Parathyroid adenoma (tissue), 2 donors: Measurements from ENCODE around the gene NPBWR2.
A peak's percentile ranks its signal among the peaks of the same experiment; 100 is the strongest.

Experiments used
- H2AFZ ChIP-seq: fragments of 300-600 bp; sonication (generic); one replicate; pipeline ENCODE4 v1.7.0; 2017; ENCODE audit warnings: antibody characterized with exemption, mild to moderate bottlenecking
- H3K27ac ChIP-seq: fragments of 300-600 bp; sonication (generic); one replicate; pipeline ENCODE4 v1.7.0; 2017
- H3K27me3 ChIP-seq: fragments of 300-600 bp; sonication (generic); one replicate; pipeline ENCODE4 v1.7.0; 2017; ENCODE audit warnings: low read length; ENCODE audit not compliant: control insufficient read depth, insufficient read depth
- H3K36me3 ChIP-seq: fragments of 300-600 bp; sonication (generic); one replicate; pipeline ENCODE4 v1.7.0; 2017; ENCODE audit warnings: low read length; ENCODE audit not compliant: control insufficient read depth, insufficient read depth
- H3K4me1 ChIP-seq: fragments of 300-600 bp; sonication (generic); one replicate; pipeline ENCODE4 v1.7.0; 2017; ENCODE audit warnings: control low read depth
- H3K4me2 ChIP-seq: fragments of 300-600 bp; sonication (generic); one replicate; pipeline ENCODE4 v1.7.0; 2017; ENCODE audit warnings: low read length
- H3K4me3 ChIP-seq: fragments of 300-600 bp; sonication (generic); one replicate; pipeline ENCODE4 v1.7.0; 2017; ENCODE audit warnings: low read depth, low read length
- H3K79me2 ChIP-seq: fragments of 300-600 bp; sonication (generic); one replicate; pipeline ENCODE4 v1.7.0; 2017; ENCODE audit warnings: control low read depth
- H3K9ac ChIP-seq: fragments of 300-600 bp; sonication (generic); one replicate; pipeline ENCODE4 v1.7.0; 2017; ENCODE audit warnings: mild to moderate bottlenecking
- H3K9me3 ChIP-seq: fragments of 300-600 bp; sonication (generic); one replicate; pipeline ENCODE4 v1.7.0; 2017; ENCODE audit warnings: low read length; ENCODE audit not compliant: control insufficient read depth
- TF ChIP-seq, protein P1 (sequence below): fragments of 300-600 bp; sonication (generic); IDR thresholded peaks from one replicate; pipeline ENCODE4 v1.7.0; 2017; ENCODE audit warnings: antibody characterized with exemption, mild to moderate bottlenecking
- donor health status: primary hyperparathyroidism.

Gene NPBWR2

DNA sequence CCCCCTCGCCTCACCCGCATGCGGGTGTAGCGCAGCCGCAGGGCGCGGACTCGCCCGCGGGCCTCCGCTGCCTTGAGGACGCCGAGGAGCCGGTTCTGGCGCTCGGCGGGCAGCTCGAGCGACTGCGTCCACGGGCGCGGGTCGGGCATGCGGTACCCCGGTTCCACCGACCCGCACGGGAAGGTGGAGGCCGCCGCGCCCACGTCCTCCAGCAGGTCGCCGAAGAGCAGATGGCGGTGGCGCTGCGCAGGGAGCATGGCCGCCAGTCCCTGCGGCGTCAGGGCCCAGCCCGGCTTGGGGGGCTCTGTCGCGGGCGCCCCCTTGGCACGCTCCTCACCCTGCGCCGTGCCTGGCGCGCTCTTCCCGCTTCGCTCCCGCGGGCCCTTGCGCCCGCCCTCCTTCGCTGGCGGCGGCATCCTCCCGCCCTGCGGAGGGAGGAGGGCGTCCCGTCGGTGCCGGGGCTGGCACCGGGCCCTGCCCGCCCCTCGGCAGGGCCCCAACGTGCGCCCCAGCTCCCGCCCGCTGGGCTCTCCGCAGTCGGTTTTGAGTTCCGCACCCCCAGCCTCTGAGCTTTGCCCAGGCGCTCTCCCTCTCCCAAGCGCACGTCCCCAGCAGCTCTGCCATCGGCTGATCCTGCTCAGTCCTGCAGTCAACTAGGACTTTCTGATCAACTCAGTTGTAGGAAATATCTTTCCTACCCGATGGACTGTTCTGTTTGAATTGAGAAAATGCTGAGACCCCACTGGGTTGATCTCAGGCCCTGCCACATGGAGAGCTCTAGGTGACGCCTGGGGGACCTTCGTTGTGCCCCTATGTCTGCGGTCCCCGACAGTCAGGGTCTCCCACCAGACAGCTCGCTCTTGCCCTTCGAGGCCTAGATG, 23.3 kb downstream of the NPBWR2 start, which contains the start of gene LKAAEAR1:
Gene LKAAEAR1, minus strand, starts transcription at position 595 of the 881 bp plus-strand sequence. Its CDS starts 179 bp downstream, at position 416.
- peak within 1 kb of the TSS; percentile 65 for H3K27ac ChIP-seq
- TF ChIP-seq, protein P1, sequence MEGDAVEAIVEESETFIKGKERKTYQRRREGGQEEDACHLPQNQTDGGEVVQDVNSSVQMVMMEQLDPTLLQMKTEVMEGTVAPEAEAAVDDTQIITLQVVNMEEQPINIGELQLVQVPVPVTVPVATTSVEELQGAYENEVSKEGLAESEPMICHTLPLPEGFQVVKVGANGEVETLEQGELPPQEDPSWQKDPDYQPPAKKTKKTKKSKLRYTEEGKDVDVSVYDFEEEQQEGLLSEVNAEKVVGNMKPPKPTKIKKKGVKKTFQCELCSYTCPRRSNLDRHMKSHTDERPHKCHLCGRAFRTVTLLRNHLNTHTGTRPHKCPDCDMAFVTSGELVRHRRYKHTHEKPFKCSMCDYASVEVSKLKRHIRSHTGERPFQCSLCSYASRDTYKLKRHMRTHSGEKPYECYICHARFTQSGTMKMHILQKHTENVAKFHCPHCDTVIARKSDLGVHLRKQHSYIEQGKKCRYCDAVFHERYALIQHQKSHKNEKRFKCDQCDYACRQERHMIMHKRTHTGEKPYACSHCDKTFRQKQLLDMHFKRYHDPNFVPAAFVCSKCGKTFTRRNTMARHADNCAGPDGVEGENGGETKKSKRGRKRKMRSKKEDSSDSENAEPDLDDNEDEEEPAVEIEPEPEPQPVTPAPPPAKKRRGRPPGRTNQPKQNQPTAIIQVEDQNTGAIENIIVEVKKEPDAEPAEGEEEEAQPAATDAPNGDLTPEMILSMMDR: peak; percentile 8
- no peaks in the 10 kb centered on the region for H3K9me3 ChIP-seq
- H2AFZ ChIP-seq: peak within 1 kb of the TSS; percentile 91
- H3K4me2 ChIP-seq: peak within 1 kb of the TSS; percentile 70
- peaks cover 19% of the 10 kb centered on the region for H3K4me1 ChIP-seq
- H3K27me3 ChIP-seq: no peaks in the 10 kb centered on the region
- no peaks in the 10 kb centered on the region for H3K36me3 ChIP-seq
- peak within 1 kb of the TSS; percentile 41 for H3K4me3 ChIP-seq
- H3K79me2 ChIP-seq: no peaks in the 10 kb centered on the region
- H3K9ac ChIP-seq: no peak within 1 kb of the TSS

DNA sequence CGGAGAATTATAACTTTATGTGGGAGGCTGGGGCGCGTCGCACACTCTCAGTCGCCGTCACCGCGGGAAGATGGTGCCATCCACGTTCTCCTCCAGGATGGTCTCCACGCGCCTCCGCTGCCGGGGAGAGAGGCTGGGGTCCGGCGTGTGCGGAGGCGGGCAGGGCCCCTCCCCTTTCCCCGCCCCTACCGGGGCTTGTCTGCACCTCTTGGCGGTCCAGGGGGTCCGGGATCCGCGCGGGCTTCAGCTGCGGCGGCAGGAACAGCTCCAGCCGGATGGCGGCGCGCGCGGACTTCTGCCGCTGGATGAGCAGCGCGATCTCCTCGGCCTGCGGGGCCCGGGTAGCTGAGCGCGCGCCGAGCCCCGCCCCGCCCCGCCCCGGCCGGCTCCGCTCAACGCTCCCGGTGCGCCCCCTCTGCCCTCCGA, 24.0 kb downstream of the NPBWR2 start:
- peak overlapping the region; percentile 41 for H3K4me3 ChIP-seq
- peak overlapping the region; percentile 65 for H3K27ac ChIP-seq
- H3K4me1 ChIP-seq: peaks cover 24% of the 10 kb centered on the region
- no peaks in the 10 kb centered on the region for H3K9me3 ChIP-seq
- H2AFZ ChIP-seq: peak overlapping the region; percentile 91
- H3K9ac ChIP-seq: no peak overlapping the region
- peak overlapping the region; percentile 70 for H3K4me2 ChIP-seq
- H3K79me2 ChIP-seq: no peaks in the 10 kb centered on the region
- H3K36me3 ChIP-seq: no peaks in the 10 kb centered on the region
- TF ChIP-seq, protein P1: peak; percentile 77
- no peaks in the 10 kb centered on the region for H3K27me3 ChIP-seq

DNA sequence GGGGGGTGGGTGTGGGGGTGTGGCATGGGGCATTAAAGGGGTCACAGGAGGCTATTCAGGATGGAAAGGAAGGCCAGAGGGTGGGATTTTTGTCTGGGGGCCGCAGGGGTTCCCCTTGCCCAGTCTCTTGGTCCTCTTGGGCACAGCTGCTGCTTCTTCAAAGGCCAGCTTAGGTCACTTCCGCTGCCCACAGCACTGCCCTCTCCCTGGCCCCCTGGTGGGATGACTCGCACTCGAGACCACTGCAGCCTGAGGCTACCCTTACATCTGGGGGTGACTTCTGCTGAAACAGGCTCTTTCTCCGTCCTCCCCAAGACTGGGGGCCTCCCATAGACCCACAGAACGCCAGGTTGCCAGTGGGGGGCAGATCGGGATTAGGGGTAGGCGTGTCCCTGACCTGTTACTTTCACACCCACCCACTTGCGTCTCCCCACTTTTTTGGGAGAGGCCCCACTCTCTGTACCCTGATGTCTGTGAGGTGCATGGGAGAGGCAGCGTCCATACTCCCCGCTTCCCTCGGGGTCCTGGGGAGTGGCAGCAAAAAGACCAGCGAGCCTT, 24.5 kb downstream of the NPBWR2 start:
- no peak overlapping the region for H3K4me3 ChIP-seq
- H3K27ac ChIP-seq: no peak overlapping the region
- H3K27me3 ChIP-seq: no peaks in the 10 kb centered on the region
- no peaks in the 10 kb centered on the region for H3K79me2 ChIP-seq
- peaks cover 25% of the 10 kb centered on the region for H3K4me1 ChIP-seq
- no peak overlapping the region for H3K9ac ChIP-seq
- no peaks in the 10 kb centered on the region for H3K36me3 ChIP-seq
- H3K9me3 ChIP-seq: no peaks in the 10 kb centered on the region
- TF ChIP-seq, protein P1: no peak
- H2AFZ ChIP-seq: peak overlapping the region; percentile 91
- peak overlapping the region; percentile 70 for H3K4me2 ChIP-seq

DNA sequence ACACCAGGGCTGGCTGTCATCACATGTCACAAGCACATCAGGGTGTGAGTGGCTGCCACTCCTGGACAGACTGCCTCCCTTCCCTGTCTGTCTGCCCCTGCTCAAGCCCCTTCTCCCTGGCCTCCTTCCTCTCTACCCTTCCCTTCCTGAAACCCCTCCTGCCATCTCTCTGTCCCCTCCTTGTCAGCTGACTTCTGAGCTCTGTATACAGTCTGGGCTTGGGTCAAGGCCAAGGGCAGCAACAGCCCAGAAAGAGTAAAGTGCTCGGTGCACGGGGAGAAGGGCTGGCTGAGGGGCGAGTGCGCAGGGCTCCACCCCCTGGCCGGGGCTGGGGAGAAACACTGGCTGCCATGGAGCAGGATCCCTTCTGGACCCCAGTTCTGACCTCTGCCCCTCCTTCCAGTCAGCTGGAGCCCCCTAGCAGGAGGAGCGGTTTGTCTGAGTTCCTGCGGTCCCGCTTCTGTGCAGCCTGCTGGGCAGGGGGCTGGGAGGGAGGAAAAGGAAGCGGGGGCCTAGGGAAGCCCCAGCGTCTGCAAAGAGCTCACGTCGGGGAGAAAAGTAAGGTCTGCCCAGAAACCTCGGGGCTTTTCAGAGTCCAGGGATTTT, 25.1 kb downstream of the NPBWR2 start:
- no peak overlapping the region for H3K9ac ChIP-seq
- H3K27me3 ChIP-seq: no peaks in the 10 kb centered on the region
- no peaks in the 10 kb centered on the region for H3K36me3 ChIP-seq
- H3K4me3 ChIP-seq: no peak overlapping the region
- H3K9me3 ChIP-seq: no peaks in the 10 kb centered on the region
- TF ChIP-seq, protein P1: no peak
- H3K27ac ChIP-seq: no peak overlapping the region
- no peaks in the 10 kb centered on the region for H3K79me2 ChIP-seq
- no peak overlapping the region for H3K4me2 ChIP-seq
- peaks cover 25% of the 10 kb centered on the region for H3K4me1 ChIP-seq
- H2AFZ ChIP-seq: peak overlapping the region; percentile 1
